Keratinocyte (primary cell): ENCODE results near the gene GAL. TPM values are rescaled to one million over a fixed set of nuclear protein-coding genes. Genes with fewer than 3 reads are reported as not detected.

Experiments used
- DNase-seq: peaks from one replicate; pipeline ENCODE4 v3.0.0-alpha.2; 2011; ENCODE audit warnings: low read depth, missing footprints, low spot score
- FAIRE-seq: peaks from 2 replicates; lab custom pipeline; 2011; peaks lifted over from hg19 to GRCh38; lab: Jason Lieb, UNC
- H2AFZ ChIP-seq: 2 replicates; pipeline ENCODE4 v1.6.0; 2012; ENCODE audit warnings: low read length, control low read depth, inconsistent platforms; ENCODE audit not compliant: control insufficient read depth
- H3K27ac ChIP-seq: 2 replicates; pipeline ENCODE4 v1.5.1; 2011; ENCODE audit warnings: low read length; ENCODE audit not compliant: control insufficient read depth, insufficient read depth
- H3K27me3 ChIP-seq: 3 replicates; pipeline ENCODE4 v1.6.0; 2011; ENCODE audit warnings: low read length; ENCODE audit not compliant: control insufficient read depth, insufficient read depth; ENCODE audit errors: extremely low read depth
- H3K36me3 ChIP-seq, 2 experiments: 2 replicates in 1 of 2; 3 replicates in 1 of 2; pipeline ENCODE4 v1.5.1; 2011; ENCODE audit warnings: low read length in 2 of 2, mild to moderate bottlenecking in 1 of 2; ENCODE audit not compliant: control insufficient read depth in 2 of 2, insufficient read depth in 2 of 2; ENCODE audit errors: extremely low read depth in 1 of 2
- H3K4me1 ChIP-seq: 3 replicates; pipeline ENCODE4 v1.5.1; 2011; ENCODE audit warnings: low read length; ENCODE audit not compliant: control insufficient read depth, insufficient read depth; ENCODE audit errors: extremely low read depth
- H3K4me2 ChIP-seq: 3 replicates; pipeline ENCODE4 v1.6.0; 2011; ENCODE audit warnings: low read depth, low read length; ENCODE audit not compliant: control insufficient read depth, insufficient read depth; ENCODE audit errors: extremely low read depth
- H3K4me3 ChIP-seq, 3 experiments: fragments of 200-600 bp in 1 of 3; sonication (generic) in 1 of 3; 2 replicates in 2 of 3; 3 replicates in 1 of 3; pipeline ENCODE4 v1.5.1; 2011 to 2016; ENCODE audit warnings: low read length in 3 of 3, mild to moderate bottlenecking in 3 of 3, control low read depth in 2 of 3, inconsistent platforms in 1 of 3, low read depth in 1 of 3, mixed read lengths in 1 of 3, mixed run types in 1 of 3, moderate library complexity in 1 of 3; ENCODE audit not compliant: control insufficient read depth in 2 of 3, insufficient read depth in 2 of 3; ENCODE audit errors: extremely low read depth in 1 of 3
- H3K79me2 ChIP-seq: 2 replicates; pipeline ENCODE4 v1.6.0; 2012; ENCODE audit warnings: low read length; ENCODE audit not compliant: control insufficient read depth, insufficient read depth
- H3K9ac ChIP-seq: 3 replicates; pipeline ENCODE4 v1.6.0; 2011; ENCODE audit warnings: low read length; ENCODE audit not compliant: control insufficient read depth, insufficient read depth; ENCODE audit errors: extremely low read depth
- H3K9me1 ChIP-seq: 3 replicates; pipeline ENCODE4 v1.6.0; 2011; ENCODE audit warnings: low read length; ENCODE audit not compliant: control insufficient read depth, insufficient read depth; ENCODE audit errors: extremely low read depth
- H3K9me3 ChIP-seq: 2 replicates; pipeline ENCODE4 v1.5.1; 2012; ENCODE audit warnings: low read depth, low read length; ENCODE audit not compliant: control insufficient read depth
- H4K20me1 ChIP-seq: 3 replicates; pipeline ENCODE4 v1.6.0; 2011; ENCODE audit warnings: low read length; ENCODE audit not compliant: control insufficient read depth, insufficient read depth; ENCODE audit errors: extremely low read depth
- EZH2 ChIP-seq: IDR thresholded peaks from one replicate; pipeline ENCODE4 v1.6.1; 2012; ENCODE audit warnings: inconsistent platforms, mild to moderate bottlenecking, low read length, moderate library complexity
- dilution Hi-C: fragments of 300-500 bp; cut with MboI; formaldehyde crosslinking; loops from one replicate; pipeline ENCODE4 v1.7.0; 2020; ENCODE audit warnings: low sequenced_read_pairs; ENCODE audit not compliant: extremely low pct_ligation_motif_present
- polyA plus RNA-seq, 5 experiments: library from polyadenylated mRNA; depleted of rRNA in 3 of 5; stranded (reverse) in 3 of 5; stranded (forward) in 1 of 5; unstranded in 1 of 5; fragments of >200 nt; gene quantifications; 1 replicate in 1 of 5; 2 replicates in 3 of 5; 3 replicates in 1 of 5; pipeline versions ENCODE4 v1.2.1 to v1.2.3, GENCODE V29; 2011 to 2012; ENCODE audit warnings: missing spikeins in 2 of 5, low read depth in 1 of 5, low replicate concordance in 1 of 5
- TF ChIP-seq, protein P1 (sequence below), 3 experiments: IDR thresholded peaks in 1 of 3; conservative IDR thresholded peaks in 1 of 3; optimal IDR thresholded peaks in 1 of 3; 2 replicates in 2 of 3; 3 replicates in 1 of 3; pipeline versions ENCODE3 to v1.5.1; 2011; ENCODE audit warnings: low read length in 3 of 3, mild to moderate bottlenecking in 3 of 3, moderate library complexity in 2 of 3, control low read depth in 1 of 3, inconsistent platforms in 1 of 3; ENCODE audit not compliant: insufficient read depth in 2 of 3; ENCODE audit errors: extremely low read depth in 1 of 3

GAL gene
- polyA plus RNA-seq, 1 donor (not counting 4 experiments of a cell fraction or from before 2014, with no cell fraction given), result 2.2 TPM

DNA sequence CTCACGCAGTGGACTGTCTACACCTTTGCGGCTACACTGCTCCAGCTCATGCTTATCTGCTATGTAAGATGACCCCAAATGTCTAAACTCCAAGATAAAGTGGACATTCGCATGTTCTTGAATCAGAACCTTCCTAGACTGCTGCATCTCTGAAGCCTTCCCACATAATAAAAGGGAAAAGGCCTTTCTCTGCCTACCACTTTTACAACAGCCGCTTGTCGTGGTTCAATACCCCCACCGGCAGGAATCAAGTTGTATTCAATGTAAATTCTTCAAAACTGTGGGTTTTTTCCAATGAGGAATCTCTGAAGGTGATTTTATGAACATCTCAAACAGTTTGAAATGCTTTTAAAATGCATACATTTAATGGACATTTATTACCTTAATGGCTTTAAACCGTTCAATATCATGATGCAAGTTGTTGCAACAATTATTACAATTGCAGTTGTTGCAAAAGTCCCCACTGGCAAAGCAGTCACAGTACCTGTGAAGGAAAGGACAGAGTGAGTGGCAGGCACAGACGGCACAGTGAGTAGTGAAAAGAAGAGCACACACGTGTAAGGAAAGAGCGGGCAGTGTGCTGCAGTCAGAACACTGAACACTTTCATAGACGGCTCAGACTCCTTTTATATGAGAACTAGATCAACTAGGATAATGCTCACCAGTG is 31.2 kb downstream of the GAL start:
- dilution Hi-C loops, result no loop called here
- Histone ChIP-seq H3K4me3 (no peak overlapping the region), H2AFZ (no peak overlapping the region), H3K27ac (no peak overlapping the region), H3K9ac (no peak overlapping the region), H3K4me2 (no peak overlapping the region), H3K27me3 (peaks cover 11% of the 10 kb centered on the region), H3K36me3 (no peaks in the 10 kb centered on the region), H3K9me3 (no peaks in the 10 kb centered on the region), H3K79me2 (no peaks in the 10 kb centered on the region), H4K20me1 (no peaks in the 10 kb centered on the region), H3K9me1 (no peaks in the 10 kb centered on the region), H3K4me1 (no peaks in the 10 kb centered on the region)
- TF ChIP-seq EZH2, result no peak
- TF ChIP-seq, protein P1, sequence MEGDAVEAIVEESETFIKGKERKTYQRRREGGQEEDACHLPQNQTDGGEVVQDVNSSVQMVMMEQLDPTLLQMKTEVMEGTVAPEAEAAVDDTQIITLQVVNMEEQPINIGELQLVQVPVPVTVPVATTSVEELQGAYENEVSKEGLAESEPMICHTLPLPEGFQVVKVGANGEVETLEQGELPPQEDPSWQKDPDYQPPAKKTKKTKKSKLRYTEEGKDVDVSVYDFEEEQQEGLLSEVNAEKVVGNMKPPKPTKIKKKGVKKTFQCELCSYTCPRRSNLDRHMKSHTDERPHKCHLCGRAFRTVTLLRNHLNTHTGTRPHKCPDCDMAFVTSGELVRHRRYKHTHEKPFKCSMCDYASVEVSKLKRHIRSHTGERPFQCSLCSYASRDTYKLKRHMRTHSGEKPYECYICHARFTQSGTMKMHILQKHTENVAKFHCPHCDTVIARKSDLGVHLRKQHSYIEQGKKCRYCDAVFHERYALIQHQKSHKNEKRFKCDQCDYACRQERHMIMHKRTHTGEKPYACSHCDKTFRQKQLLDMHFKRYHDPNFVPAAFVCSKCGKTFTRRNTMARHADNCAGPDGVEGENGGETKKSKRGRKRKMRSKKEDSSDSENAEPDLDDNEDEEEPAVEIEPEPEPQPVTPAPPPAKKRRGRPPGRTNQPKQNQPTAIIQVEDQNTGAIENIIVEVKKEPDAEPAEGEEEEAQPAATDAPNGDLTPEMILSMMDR (optimal IDR thresholded peaks at IDR 0.05 in 1 of 3, IDR thresholded peaks at IDR 0.05 in 1 of 3, conservative IDR thresholded peaks at IDR 0.05 in 1 of 3; ENCODE audit: extremely low read depth in 1 of 3, insufficient read depth in 2 of 3, low read length in 3 of 3), result no peak
- DNase-seq (no peak), FAIRE-seq (no peak)

DNA sequence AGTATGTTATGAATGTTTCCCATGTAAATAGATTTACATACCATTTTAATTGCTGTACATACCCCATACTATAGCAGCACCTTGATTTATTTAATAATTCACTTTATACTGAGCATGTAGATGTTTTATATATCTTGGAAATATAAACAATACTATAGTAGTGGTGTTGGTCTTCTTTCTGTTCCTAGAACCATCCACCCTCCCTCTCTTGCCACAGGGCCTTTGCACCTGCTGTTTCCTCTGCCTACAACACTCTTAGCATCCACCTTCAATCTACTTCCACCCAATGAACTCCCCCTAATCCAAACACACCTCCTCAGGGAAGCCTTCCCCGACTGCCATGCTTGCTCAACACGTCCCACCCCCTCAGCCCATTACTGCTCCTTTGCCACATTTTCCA is 36.7 kb downstream of the GAL start:
- Histone ChIP-seq H3K79me2 (no peaks in the 10 kb centered on the region), H3K27me3 (peaks cover 7% of the 10 kb centered on the region), H3K4me2 (no peak overlapping the region), H2AFZ (no peak overlapping the region), H3K36me3 (no peaks in the 10 kb centered on the region), H3K9me3 (no peaks in the 10 kb centered on the region), H3K27ac (no peak overlapping the region), H3K4me1 (no peaks in the 10 kb centered on the region), H3K9ac (no peak overlapping the region), H3K4me3 (no peak overlapping the region), H3K9me1 (no peaks in the 10 kb centered on the region), H4K20me1 (no peaks in the 10 kb centered on the region)
- TF ChIP-seq EZH2, result no peak
- TF ChIP-seq, protein P1 (optimal IDR thresholded peaks at IDR 0.05 in 1 of 3, IDR thresholded peaks at IDR 0.05 in 1 of 3, conservative IDR thresholded peaks at IDR 0.05 in 1 of 3; ENCODE audit: extremely low read depth in 1 of 3, insufficient read depth in 2 of 3, low read length in 3 of 3), result no peak
- dilution Hi-C loops, result no loop called here
- FAIRE-seq (no peak), DNase-seq (no peak)
